Naive B cell (primary cell): ENCODE data around the gene CCR9. TPM values are rescaled to one million over a fixed set of nuclear protein-coding genes. Genes with fewer than 3 reads are reported as not detected.

Experiments used
- ATAC-seq, 2 donors: fragments of 150-1000 bp; cut with Tn5 transposase; 2 replicates each; pipeline ENCODE4 v1.10.0; 2021; ENCODE audit warnings: low read depth in 2 of 2, mild to moderate bottlenecking in 2 of 2, moderate library complexity in 2 of 2
- DNase-seq: peaks from one replicate; pipeline ENCODE4 v3.0.0; 2022
- H3K27ac Mint-ChIP-seq, 6 donors: one replicate each; pipeline ENCODE4 v1.8.0; 2020 to 2022; ENCODE audit warnings: mild to moderate bottlenecking in 6 of 6, mixed read lengths in 6 of 6, moderate library complexity in 5 of 6, inconsistent platforms in 2 of 6
- H3K27me3 Mint-ChIP-seq, 3 donors: one replicate each; pipeline ENCODE4 v1.8.0; 2021 to 2022; ENCODE audit warnings: mixed read lengths in 3 of 3, mild to moderate bottlenecking in 1 of 3
- H3K36me3 Mint-ChIP-seq, 2 donors: one replicate each; pipeline ENCODE4 v1.8.0; 2020 to 2022; ENCODE audit warnings: mixed read lengths in 2 of 2, inconsistent platforms in 1 of 2, mild to moderate bottlenecking in 1 of 2
- H3K4me1 Mint-ChIP-seq, 3 donors: one replicate each; pipeline ENCODE4 v1.8.0; 2020 to 2022; ENCODE audit warnings: mixed read lengths in 3 of 3, inconsistent platforms in 1 of 3, mild to moderate bottlenecking in 1 of 3, moderate library complexity in 1 of 3
- H3K4me3 Mint-ChIP-seq, 8 donors: one replicate each; pipeline ENCODE4 v1.8.0; 2020 to 2022; ENCODE audit warnings: mild to moderate bottlenecking in 8 of 8, mixed read lengths in 8 of 8, moderate library complexity in 8 of 8, inconsistent platforms in 2 of 8
- H3K9me3 Mint-ChIP-seq, 7 donors: one replicate each; pipeline ENCODE4 v1.8.0; 2020 to 2022; ENCODE audit warnings: mixed read lengths in 7 of 7, mild to moderate bottlenecking in 5 of 7, inconsistent platforms in 2 of 7, moderate library complexity in 1 of 7
- polyA plus RNA-seq, 6 donors: library from polyadenylated mRNA; unstranded; fragments of 300-500 nt; fragmentation: Illumina TruSeq; gene quantifications; one replicate each; pipeline ENCODE4 v1.2.3, GENCODE V29; 2021; ENCODE audit warnings: low read depth in 6 of 6

Gene CCR9
- polyA plus RNA-seq, 6 donors from 2014 or later, result 0.77 to 4.5 (median 1.8) TPM

DNA sequence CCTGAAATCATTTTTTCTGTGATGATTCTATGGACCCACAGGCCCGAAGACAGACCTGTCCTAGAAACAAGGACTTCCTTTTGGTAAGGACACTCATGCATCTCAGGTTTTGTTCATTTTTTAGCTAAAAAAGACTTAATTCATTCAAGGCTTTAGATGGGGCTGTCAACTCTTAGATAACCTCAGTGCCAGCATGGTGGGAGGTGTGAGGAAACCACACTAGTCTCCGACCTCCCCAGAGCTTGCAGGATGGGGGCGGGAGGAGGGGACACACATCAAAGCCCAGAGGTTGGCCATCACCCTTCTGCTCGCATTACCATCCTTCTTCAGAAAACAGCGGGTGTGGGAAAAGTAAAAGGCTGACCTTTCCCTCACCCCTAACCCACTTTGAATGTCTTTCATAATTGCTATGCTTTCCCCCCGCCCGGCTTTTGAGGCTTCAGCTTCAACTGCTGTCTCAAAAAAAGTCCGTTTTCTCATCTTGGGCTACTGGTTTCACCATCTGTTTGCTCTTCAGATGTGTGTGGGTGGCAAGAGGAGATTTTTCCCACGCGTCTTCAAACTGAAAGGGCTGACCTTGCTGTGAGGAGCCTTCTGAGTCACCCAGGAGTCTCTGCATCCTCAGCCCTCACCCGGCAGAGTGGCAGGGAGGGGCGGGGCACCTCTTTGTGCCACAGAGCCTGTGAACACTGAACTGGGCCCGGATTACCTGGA is 29.3 kb downstream of the CCR9 start:
- peaks cover 3 to 23% (median 9%) of the 10 kb centered on the region in 3 donors for H3K4me1 Mint-ChIP-seq
- no peaks in the 10 kb centered on the region for H3K27me3 Mint-ChIP-seq
- DNase-seq, result no peak
- H3K9me3 Mint-ChIP-seq, result no peaks in the 10 kb centered on the region
- H3K27ac Mint-ChIP-seq, result peak overlapping the region in 3 of 6 donors; percentile 47 to 89 (median 52)
- peak in 1 of 2 donors; percentile 41 for ATAC-seq
- H3K36me3 Mint-ChIP-seq, result peaks cover 0 to 6% of the 10 kb centered on the region in 2 donors
- peak overlapping the region in 4 of 8 donors; percentile 15 to 73 (median 35) for H3K4me3 Mint-ChIP-seq

DNA sequence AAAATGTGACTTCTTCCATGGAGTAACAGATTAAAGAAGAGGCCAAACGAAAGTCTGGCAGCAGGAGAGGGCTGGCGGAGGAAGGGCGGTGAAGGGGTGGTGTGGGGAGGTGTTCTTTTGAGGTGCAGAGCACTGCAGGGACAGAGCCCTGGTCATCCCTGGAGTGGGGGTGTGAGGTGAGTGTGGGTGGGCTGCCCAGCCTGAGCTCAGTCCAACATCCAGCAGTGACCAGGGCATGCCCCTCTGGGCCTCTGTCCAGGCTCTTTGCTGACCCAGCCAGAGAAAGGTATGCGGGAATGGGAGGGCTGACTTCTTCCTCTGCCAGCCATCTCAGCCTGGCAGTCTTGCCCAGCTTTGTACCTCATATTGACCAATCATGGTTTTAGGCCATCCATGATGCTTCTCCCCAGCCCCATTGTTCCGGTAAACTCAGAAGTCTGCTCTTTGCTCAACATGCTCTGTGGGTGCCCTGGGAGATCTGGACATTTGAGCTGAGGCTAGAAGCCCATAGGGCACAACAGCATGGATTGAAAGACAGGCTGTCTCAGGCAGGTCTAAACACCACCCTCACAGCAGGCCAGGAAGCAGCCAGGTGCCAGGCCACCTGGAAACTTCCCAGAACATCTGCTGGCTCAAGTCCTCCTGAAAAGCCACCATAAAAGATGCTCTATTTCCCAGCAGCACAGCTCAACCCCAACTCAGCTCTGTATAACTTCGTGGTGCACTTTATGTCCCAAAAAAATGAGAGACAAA is 31.0 kb downstream of the CCR9 start:
- Mint-ChIP-seq H3K36me3 (peaks cover 7 to 9% of the 10 kb centered on the region in 2 donors), H3K9me3 (no peaks in the 10 kb centered on the region)
- no peak for ATAC-seq

DNA sequence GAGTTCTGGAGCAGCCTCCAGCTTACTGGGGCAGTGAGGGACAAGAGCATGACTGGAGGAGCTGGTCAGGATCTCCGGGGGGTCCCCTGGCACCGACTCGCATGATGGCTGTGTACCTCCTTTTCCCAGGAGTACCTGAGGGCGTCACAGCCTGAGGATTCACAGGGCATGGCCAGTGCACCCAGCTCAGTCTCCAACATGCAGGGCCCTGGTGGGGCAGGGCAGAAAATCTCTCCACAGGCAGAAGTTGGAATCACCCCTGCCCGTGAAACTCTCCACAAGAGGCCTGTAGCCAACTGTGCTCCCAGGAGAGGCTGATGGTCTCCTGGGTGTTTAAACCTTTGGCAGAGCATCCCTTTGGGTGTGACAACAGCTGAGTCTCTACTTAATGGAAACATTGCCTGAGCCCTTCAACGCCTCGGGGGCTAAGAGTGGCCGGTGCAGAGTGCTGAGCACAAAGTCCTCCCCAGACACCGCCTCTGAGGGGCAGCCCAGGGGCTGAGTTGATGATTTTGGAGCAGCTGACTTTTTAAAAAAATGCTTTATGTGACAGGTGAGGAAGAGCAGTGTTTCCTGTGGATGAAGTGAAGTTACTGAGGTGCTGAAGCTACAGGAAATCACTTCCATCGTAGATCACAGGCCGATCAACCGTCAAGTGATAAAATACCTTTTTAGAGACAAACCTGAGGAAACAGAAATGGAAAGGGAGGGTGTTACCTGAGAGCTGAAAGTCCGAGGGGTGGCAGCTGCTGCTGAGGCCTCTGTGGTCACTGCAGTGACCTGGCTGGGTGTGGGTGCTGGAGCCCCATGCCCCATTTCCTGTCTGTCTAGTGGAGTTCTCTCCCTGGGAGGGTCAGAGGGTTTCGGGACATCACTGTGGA is 35.1 kb downstream of the CCR9 start:
- Mint-ChIP-seq H3K27me3 (no peaks in the 10 kb centered on the region), H3K4me1 (peaks cover 0 to 8% (median 0%) of the 10 kb centered on the region in 3 donors), H3K36me3 (peaks cover 16 to 33% of the 10 kb centered on the region in 2 donors), H3K27ac (peak overlapping the region in 2 of 6 donors; percentile 44 to 51), H3K9me3 (no peaks in the 10 kb centered on the region), H3K4me3 (no peak overlapping the region)
- DNase-seq (no peak), ATAC-seq (no peak)

More for the DNA sequence above, 31.0 kb downstream of the CCR9 start:
- H3K27me3 Mint-ChIP-seq, result no peaks in the 10 kb centered on the region
- H3K27ac Mint-ChIP-seq, result peak overlapping the region in 2 of 6 donors; percentile 57 to 86
- peaks cover 3 to 23% (median 9%) of the 10 kb centered on the region in 3 donors for H3K4me1 Mint-ChIP-seq
- no peak for DNase-seq
- no peak overlapping the region for H3K4me3 Mint-ChIP-seq

DNA sequence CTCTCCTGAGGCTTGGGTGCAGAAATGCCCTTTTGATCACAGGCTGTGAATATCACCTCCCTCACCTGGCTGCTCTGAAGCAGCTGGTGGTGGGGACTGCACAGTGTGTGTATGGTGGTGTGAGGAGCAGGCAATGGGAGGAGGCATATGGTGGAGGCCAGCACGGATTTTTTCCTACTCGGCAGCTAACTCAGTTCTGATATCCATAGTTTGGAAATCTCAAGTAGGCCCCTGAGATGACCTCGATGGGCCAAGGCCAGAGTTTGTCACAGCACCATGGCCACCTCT is 35.6 kb downstream of the CCR9 start:
- H3K9me3 Mint-ChIP-seq, result no peaks in the 10 kb centered on the region
- H3K27ac Mint-ChIP-seq, result peak overlapping the region in 1 of 6 donors; percentile 65
- H3K27me3 Mint-ChIP-seq, result no peaks in the 10 kb centered on the region
- DNase-seq (no peak), ATAC-seq (no peak)
- H3K4me3 Mint-ChIP-seq, result no peak overlapping the region
- peaks cover 17 to 35% of the 10 kb centered on the region in 2 donors for H3K36me3 Mint-ChIP-seq
- H3K4me1 Mint-ChIP-seq, result peaks cover 0 to 2% (median 0%) of the 10 kb centered on the region in 3 donors

DNA sequence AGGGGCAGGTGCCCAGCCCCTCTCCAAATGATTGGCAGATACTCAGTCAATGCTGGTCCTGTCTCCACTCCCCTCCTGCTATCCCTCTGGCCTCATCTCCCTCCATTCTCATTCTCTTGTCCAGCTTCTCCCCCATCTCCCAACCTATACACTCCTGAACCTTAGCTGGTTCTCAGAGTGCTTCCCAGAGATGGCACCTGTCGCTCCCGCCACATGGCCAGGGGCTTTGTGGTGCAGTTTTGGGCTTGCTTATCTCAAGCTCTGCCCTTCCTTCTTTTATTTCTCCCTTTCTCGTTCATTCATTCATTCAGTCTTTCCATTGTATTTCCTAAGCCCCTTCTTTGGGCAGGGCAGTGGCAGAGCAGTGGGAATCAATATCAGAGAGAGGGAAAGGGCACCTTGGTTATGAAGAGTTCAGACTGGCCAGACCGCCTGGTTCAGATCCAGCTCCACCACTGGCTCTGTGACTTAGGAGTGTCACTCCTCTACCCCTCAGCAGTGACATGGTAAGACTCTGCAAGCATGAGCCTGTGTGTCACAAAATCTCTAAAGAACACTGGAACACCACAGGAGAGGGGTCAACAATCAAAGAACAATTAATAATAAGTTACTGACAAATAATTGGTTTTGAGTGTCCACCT is 36.7 kb downstream of the CCR9 start:
- Mint-ChIP-seq H3K4me1 (no peaks in the 10 kb centered on the region), H3K4me3 (no peak overlapping the region), H3K36me3 (peaks cover 17 to 45% of the 10 kb centered on the region in 2 donors), H3K9me3 (no peaks in the 10 kb centered on the region), H3K27me3 (no peaks in the 10 kb centered on the region), H3K27ac (peak overlapping the region in 2 of 6 donors; percentile 6 to 66)
- DNase-seq, result no peak
- ATAC-seq, result no peak

DNA sequence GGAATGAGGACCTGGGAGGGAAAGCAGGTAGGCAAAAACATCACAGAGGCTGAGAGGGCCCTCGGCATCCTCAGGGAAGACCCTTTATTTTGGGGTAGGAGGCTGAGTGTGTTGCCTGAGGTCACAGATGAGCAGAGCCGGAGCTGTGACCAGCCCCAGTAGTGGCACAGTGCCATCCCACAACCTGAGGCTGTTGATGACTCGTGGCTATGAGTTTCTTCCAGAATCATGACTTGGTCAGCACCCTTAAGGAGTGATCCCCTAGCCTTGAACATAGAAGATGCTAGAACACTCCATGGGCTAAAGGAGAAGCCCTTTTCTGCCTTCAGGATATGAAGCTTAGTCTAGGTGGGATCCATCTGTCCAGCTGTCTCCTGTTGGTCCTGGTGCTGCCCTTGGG is 37.4 kb downstream of the CCR9 start:
- no peaks in the 10 kb centered on the region for H3K27me3 Mint-ChIP-seq
- H3K9me3 Mint-ChIP-seq, result no peaks in the 10 kb centered on the region
- H3K27ac Mint-ChIP-seq, result no peak overlapping the region
- H3K36me3 Mint-ChIP-seq, result peaks cover 18 to 52% of the 10 kb centered on the region in 2 donors
- ATAC-seq, result no peak
- no peak for DNase-seq
- H3K4me3 Mint-ChIP-seq, result no peak overlapping the region
- no peaks in the 10 kb centered on the region for H3K4me1 Mint-ChIP-seq

DNA sequence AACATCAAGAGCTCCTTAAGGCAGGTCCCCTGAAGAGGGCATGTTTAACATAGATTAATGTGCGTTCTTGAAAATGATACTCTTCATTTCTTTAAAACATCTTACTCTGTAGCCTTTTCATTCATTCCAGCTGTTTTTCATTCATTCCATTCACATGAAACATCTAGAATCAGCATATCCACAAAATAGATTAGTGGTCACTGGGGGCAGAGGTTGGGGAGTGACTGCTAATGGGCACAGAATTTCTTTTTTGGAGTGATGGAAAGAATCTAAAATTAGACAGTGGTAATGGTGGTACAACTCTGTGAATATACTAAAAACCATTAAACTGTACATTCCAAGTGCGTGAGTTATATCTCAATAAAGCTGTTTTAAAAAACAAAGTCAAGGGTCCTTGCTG is 41.5 kb downstream of the CCR9 start:
- ATAC-seq (no peak), DNase-seq (no peak)
- H3K4me3 Mint-ChIP-seq, result no peak overlapping the region
- H3K27ac Mint-ChIP-seq, result peak overlapping the region in 1 of 6 donors; percentile 56
- H3K4me1 Mint-ChIP-seq, result no peaks in the 10 kb centered on the region
- H3K27me3 Mint-ChIP-seq, result no peaks in the 10 kb centered on the region
- peaks cover 29 to 51% of the 10 kb centered on the region in 2 donors for H3K36me3 Mint-ChIP-seq
- no peaks in the 10 kb centered on the region for H3K9me3 Mint-ChIP-seq

DNA sequence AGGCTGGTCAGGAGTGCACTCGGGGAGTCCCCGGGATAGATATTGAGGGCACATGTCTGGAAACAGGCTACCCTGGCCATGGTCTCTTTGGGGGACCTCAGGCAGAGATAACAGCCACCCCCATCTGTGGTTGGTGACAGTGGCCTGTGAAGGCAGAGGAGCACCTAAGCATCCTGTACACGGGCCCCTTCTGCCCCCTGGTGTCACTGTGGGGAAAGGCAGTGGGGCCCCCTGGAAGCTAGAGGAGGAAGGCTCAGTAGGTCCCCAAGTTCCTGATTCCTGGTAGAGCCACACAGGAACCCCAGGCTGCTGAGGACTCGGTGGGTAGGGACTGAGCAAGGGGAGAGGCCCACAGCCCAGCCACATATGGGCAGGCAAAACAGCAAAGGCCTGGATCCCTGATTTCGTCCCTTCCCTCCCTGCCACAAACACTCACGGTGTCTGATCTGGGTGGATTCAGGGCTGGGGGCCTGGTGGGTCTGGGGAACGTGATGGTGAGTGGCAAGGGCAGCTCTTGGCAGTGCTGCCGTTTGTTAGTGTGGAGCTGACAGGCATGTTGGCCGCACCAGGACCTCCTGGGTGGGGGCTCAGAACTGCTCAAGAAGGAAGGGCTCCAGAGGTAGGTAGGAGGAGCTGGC is 42.8 kb downstream of the CCR9 start:
- no peaks in the 10 kb centered on the region for H3K9me3 Mint-ChIP-seq
- DNase-seq, result peak; percentile 59
- H3K4me3 Mint-ChIP-seq, result no peak overlapping the region
- no peaks in the 10 kb centered on the region for H3K4me1 Mint-ChIP-seq
- no peaks in the 10 kb centered on the region for H3K27me3 Mint-ChIP-seq
- peak; percentile 64 to 92 for ATAC-seq
- H3K27ac Mint-ChIP-seq, result peak overlapping the region in 4 of 6 donors; percentile 32 to 67 (median 45)
- H3K36me3 Mint-ChIP-seq, result peaks cover 42 to 53% of the 10 kb centered on the region in 2 donors

DNA sequence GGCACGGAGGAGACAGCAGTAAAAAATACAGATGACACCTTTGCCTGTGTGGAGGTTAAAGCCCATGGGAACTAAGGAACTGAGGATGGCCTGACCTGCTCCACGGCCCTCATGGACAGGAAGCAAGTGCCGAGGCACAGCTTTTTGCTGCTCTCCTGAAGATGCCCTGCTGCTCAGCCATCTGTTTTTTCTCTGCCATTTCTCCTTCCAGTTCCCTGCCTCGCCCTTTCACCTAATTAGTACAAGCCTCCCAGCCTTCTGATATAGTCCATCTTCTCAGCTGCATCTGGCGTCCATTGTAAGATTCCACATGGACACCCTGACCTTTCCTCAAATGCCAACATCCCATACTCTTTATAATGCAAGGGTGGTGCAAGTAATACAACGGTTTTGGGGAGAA is 45.2 kb downstream of the CCR9 start:
- H3K27me3 Mint-ChIP-seq, result no peaks in the 10 kb centered on the region
- peaks cover 50 to 56% of the 10 kb centered on the region in 2 donors for H3K36me3 Mint-ChIP-seq
- H3K9me3 Mint-ChIP-seq, result no peaks in the 10 kb centered on the region
- no peak overlapping the region for H3K4me3 Mint-ChIP-seq
- DNase-seq, result no peak
- peak overlapping the region in 1 of 6 donors; percentile 11 for H3K27ac Mint-ChIP-seq
- no peaks in the 10 kb centered on the region for H3K4me1 Mint-ChIP-seq
- no peak for ATAC-seq

DNA sequence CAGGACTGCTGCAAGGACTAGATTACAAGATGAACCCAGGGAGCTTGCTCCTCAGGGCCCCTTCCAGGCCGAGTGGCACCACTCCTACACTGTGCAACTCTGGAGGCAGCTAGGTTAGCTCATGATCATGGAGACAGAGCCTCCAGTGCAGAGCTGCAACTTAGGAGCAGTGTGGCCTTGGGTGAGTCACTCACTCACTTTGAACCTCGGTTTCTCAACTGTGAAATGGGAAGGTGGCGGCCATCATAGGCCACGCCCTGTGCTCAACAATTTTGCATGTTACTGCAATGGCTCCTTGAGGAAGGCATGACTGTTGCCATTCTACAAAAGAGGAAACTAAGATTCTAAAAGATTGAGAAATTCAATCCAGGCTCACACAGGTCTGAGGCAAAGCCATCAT is 45.8 kb downstream of the CCR9 start:
- Mint-ChIP-seq H3K4me3 (no peak overlapping the region), H3K27me3 (no peaks in the 10 kb centered on the region), H3K27ac (peak overlapping the region in 1 of 6 donors; percentile 11), H3K36me3 (peaks cover 49 to 53% of the 10 kb centered on the region in 2 donors), H3K9me3 (no peaks in the 10 kb centered on the region), H3K4me1 (no peaks in the 10 kb centered on the region)
- DNase-seq (no peak), ATAC-seq (no peak)

DNA sequence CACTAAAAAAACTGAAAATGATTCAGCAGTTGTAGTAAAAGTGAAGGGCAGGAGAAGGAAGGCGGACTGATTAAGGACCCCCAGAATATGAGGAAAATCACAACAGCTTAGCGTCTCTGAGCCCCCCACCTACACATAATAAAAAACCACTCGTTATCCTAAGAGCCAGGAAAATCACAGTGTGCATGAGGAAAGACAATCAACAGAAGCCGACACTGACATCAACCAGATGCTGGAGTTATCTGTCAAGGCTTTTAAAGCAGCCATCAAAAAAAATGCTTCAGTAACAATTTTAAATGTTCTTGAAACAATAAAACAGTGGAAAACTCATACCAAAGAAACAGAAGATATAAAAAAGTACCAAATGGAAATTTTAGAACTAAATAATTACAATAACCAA is 47.2 kb downstream of the CCR9 start:
- no peaks in the 10 kb centered on the region for H3K9me3 Mint-ChIP-seq
- H3K36me3 Mint-ChIP-seq, result peaks cover 38 to 49% of the 10 kb centered on the region in 2 donors
- no peak for ATAC-seq
- no peak overlapping the region for H3K4me3 Mint-ChIP-seq
- no peak overlapping the region for H3K27ac Mint-ChIP-seq
- H3K4me1 Mint-ChIP-seq, result peaks cover 0 to under 1% (median 0%) of the 10 kb centered on the region in 3 donors
- no peak for DNase-seq
- H3K27me3 Mint-ChIP-seq, result no peaks in the 10 kb centered on the region

DNA sequence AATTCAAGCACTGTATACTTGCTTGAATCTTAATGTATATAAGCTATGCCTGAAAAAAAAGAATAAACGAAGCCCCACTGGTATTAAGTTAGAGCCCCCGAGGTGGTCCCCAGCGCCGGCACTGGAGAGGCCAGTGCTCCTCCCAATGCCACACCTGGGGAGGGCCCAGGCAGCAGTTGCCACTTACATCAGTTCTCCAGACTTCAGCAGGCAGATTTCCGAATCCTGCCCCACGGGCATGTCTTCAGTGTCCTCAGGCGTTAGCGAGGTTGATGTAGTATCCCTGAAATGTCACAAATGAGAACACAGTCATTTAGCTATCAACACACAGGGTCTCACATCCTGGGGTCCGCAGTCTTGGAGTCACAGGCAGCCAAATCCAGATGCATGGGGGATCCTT is 49.9 kb downstream of the CCR9 start:
- ATAC-seq, result no peak
- no peaks in the 10 kb centered on the region for H3K27me3 Mint-ChIP-seq
- no peak for DNase-seq
- peaks cover 26 to 34% of the 10 kb centered on the region in 2 donors for H3K36me3 Mint-ChIP-seq
- H3K9me3 Mint-ChIP-seq, result no peaks in the 10 kb centered on the region
- H3K27ac Mint-ChIP-seq, result no peak overlapping the region
- H3K4me1 Mint-ChIP-seq, result peaks cover 0 to 10% (median 10%) of the 10 kb centered on the region in 3 donors
- H3K4me3 Mint-ChIP-seq, result no peak overlapping the region
